Esophagus squamous epithelium (tissue), 4 donors: Measurements from ENCODE around the gene SPON1.

Source experiments
- POLR2A ChIP-seq, 4 donors: fragments of 450-650 bp; IDR thresholded peaks; one replicate each; pipeline ENCODE4 v1.6.1; 2017; ENCODE audit warnings: antibody characterized with exemption in 4 of 4, mild to moderate bottlenecking in 4 of 4, moderate library complexity in 3 of 4
- TF ChIP-seq, protein P1 (sequence below), 6 experiments: fragments of 450-650 bp in 4 of 6; fragments of 200-600 bp in 2 of 6; sonication (generic) in 2 of 6; IDR thresholded peaks; one replicate each; pipeline ENCODE4 v1.5.1; 2016 to 2019; ENCODE audit warnings: antibody characterized with exemption in 6 of 6, mild to moderate bottlenecking in 4 of 6, moderate library complexity in 4 of 6

- TF ChIP-seq, protein P1, sequence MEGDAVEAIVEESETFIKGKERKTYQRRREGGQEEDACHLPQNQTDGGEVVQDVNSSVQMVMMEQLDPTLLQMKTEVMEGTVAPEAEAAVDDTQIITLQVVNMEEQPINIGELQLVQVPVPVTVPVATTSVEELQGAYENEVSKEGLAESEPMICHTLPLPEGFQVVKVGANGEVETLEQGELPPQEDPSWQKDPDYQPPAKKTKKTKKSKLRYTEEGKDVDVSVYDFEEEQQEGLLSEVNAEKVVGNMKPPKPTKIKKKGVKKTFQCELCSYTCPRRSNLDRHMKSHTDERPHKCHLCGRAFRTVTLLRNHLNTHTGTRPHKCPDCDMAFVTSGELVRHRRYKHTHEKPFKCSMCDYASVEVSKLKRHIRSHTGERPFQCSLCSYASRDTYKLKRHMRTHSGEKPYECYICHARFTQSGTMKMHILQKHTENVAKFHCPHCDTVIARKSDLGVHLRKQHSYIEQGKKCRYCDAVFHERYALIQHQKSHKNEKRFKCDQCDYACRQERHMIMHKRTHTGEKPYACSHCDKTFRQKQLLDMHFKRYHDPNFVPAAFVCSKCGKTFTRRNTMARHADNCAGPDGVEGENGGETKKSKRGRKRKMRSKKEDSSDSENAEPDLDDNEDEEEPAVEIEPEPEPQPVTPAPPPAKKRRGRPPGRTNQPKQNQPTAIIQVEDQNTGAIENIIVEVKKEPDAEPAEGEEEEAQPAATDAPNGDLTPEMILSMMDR (IDR thresholded peaks at IDR 0.05): peak in 5 of 6 experiments; percentile 46 to 70 (median 59)
- TF ChIP-seq POLR2A (IDR thresholded peaks at IDR 0.05): no peak
Measured at GRCh38 chr11:14148653-14149273, 186.2 kb downstream of the SPON1 start.
